Caco-2 (cell line): ENCODE data around the gene KIF26B. TPM values are rescaled to one million over a fixed set of nuclear protein-coding genes. Genes with fewer than 3 reads are reported as not detected.

Experiments
- BruUV-seq: library from RNA; stranded (reverse); fragments of 400-500 nt; replicated peaks from 2 replicates; lab custom pipeline; 2021; lab: Mats Ljungman, UMichigan
- CTCF ChIA-PET: fragments of 300-600 bp; sonication (Branson Sonifier 250); formaldehyde crosslinking; loops from one replicate; lab custom pipeline; 2022; ENCODE audit warnings: antibody characterized with exemption; lab: Charles Lee
- POLR2A ChIA-PET: fragments of 300-600 bp; sonication (Branson Sonifier 250); formaldehyde crosslinking; loops from one replicate; lab custom pipeline; 2022; ENCODE audit warnings: antibody characterized with exemption; lab: Charles Lee
- DNase-seq, 2 experiments: peaks; one replicate each; pipeline versions ENCODE4 v3.0.0 to v3.0.0-alpha.2; 2020 to 2022
- H3K27me3 ChIP-seq: replicated peaks from 2 replicates; pipeline ENCODE4 v1.6.0; 2011; ENCODE audit warnings: low read length; ENCODE audit not compliant: control insufficient read depth, insufficient read depth
- H3K36me3 ChIP-seq: 2 replicates; pipeline ENCODE4 v1.5.1; 2011; ENCODE audit warnings: low read length; ENCODE audit not compliant: control insufficient read depth, insufficient read depth
- H3K4me1 ChIP-seq: fragments of 250-450 bp; sonication (Bioruptor Pico); 2 replicates; pipeline ENCODE4 v1.5.1; 2020; ENCODE audit warnings: mild to moderate bottlenecking
- H3K4me3 ChIP-seq: 2 replicates; pipeline ENCODE4 v1.5.1; 2011; ENCODE audit warnings: low read depth, mild to moderate bottlenecking, control low read depth, low read length
- H3K9me3 ChIP-seq: fragments of 250-450 bp; sonication (Bioruptor Pico); 2 replicates; pipeline ENCODE4 v1.5.1; 2020; ENCODE audit warnings: mild to moderate bottlenecking, moderate library complexity
- H3K27ac Mint-ChIP-seq: one replicate; pipeline ENCODE4 v1.8.0; 2022; ENCODE audit warnings: mixed read lengths; ENCODE audit not compliant: unreplicated experiment
- H3K27me3 Mint-ChIP-seq: one replicate; pipeline ENCODE4 v1.8.0; 2022; ENCODE audit warnings: mixed read lengths; ENCODE audit not compliant: insufficient read depth, unreplicated experiment
- H3K36me3 Mint-ChIP-seq: one replicate; pipeline ENCODE4 v1.8.0; 2022; ENCODE audit warnings: mild to moderate bottlenecking, mixed read lengths; ENCODE audit not compliant: insufficient read depth, unreplicated experiment
- H3K4me1 Mint-ChIP-seq: one replicate; pipeline ENCODE4 v1.8.0; 2022; ENCODE audit warnings: low read depth, mixed read lengths; ENCODE audit not compliant: unreplicated experiment
- H3K4me3 Mint-ChIP-seq: one replicate; pipeline ENCODE4 v1.8.0; 2022; ENCODE audit warnings: mild to moderate bottlenecking, moderate library complexity, mixed read lengths; ENCODE audit not compliant: unreplicated experiment
- H3K9me3 Mint-ChIP-seq: one replicate; pipeline ENCODE4 v1.8.0; 2022; ENCODE audit warnings: mixed read lengths; ENCODE audit not compliant: unreplicated experiment
- intact Hi-C: fragments of 100-400 bp; cut with micrococcal nuclease; formaldehyde crosslinking; loops from one replicate; pipeline ENCODE4 v1.10.0; 2022; ENCODE audit not compliant: unreplicated experiment
- total RNA-seq: library from RNA; stranded (reverse); gene quantifications from 2 replicates; pipeline ENCODE4 v1.2.3, GENCODE V29; 2022
- TF ChIP-seq, protein P1 (sequence below), 2 experiments: fragments of 200-600 bp in 1 of 2; IDR thresholded peaks; 1 replicate in 1 of 2; 2 replicates in 1 of 2; pipeline versions ENCODE4 v1.5.1 to v1.8.0; 2011 to 2022; ENCODE audit warnings: antibody characterized with exemption in 1 of 2, control low read depth in 1 of 2, inconsistent platforms in 1 of 2, low read depth in 1 of 2, low read length in 1 of 2, mild to moderate bottlenecking in 1 of 2, moderate library complexity in 1 of 2; ENCODE audit not compliant: insufficient read depth in 1 of 2, severe bottlenecking in 1 of 2, unreplicated experiment in 1 of 2

KIF26B gene
- total RNA-seq, 1 experiment from 2014 or later, result 4.9 TPM

DNA sequence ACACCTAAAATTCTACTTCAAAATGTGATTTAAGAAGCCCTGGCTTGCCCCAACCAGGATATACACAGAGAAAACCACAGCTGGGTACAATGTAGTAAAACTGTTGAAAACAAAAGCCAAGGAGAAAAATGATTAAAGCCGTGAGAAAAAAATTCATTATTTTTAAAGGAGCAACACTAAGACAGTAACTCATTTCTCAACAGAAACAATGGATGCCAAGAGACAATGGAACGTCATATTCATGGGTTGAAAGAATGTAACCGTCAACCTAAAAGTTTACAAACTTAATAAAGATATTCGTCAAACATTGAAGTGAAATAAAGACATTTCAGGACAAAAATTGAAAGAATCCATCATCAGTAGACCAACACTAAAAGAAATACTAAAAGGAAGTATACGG is 340.9 kb downstream of the KIF26B start:
- ChIA-PET CTCF (no interaction called here), POLR2A (no interaction called here)
- no peak overlapping the region for H3K4me3 Mint-ChIP-seq
- H3K36me3 Mint-ChIP-seq, result no peaks in the 10 kb centered on the region
- Histone ChIP-seq H3K9me3 (peaks cover 10% of the 10 kb centered on the region; the same call in 1 of the 2 replicates), H3K4me1 (no peaks in the 10 kb centered on the region), H3K27me3 (no peaks in the 10 kb centered on the region), H3K4me3 (no peak overlapping the region), H3K36me3 (no peaks in the 10 kb centered on the region)
- H3K27ac Mint-ChIP-seq, result no peak overlapping the region
- DNase-seq, result no peak
- no TSS peak for BruUV-seq
- H3K4me1 Mint-ChIP-seq, result no peaks in the 10 kb centered on the region
- no peaks in the 10 kb centered on the region for H3K27me3 Mint-ChIP-seq
- intact Hi-C loops, result no loop called here
- peaks cover 23% of the 10 kb centered on the region for H3K9me3 Mint-ChIP-seq
- TF ChIP-seq, protein P1, sequence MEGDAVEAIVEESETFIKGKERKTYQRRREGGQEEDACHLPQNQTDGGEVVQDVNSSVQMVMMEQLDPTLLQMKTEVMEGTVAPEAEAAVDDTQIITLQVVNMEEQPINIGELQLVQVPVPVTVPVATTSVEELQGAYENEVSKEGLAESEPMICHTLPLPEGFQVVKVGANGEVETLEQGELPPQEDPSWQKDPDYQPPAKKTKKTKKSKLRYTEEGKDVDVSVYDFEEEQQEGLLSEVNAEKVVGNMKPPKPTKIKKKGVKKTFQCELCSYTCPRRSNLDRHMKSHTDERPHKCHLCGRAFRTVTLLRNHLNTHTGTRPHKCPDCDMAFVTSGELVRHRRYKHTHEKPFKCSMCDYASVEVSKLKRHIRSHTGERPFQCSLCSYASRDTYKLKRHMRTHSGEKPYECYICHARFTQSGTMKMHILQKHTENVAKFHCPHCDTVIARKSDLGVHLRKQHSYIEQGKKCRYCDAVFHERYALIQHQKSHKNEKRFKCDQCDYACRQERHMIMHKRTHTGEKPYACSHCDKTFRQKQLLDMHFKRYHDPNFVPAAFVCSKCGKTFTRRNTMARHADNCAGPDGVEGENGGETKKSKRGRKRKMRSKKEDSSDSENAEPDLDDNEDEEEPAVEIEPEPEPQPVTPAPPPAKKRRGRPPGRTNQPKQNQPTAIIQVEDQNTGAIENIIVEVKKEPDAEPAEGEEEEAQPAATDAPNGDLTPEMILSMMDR (IDR thresholded peaks at IDR 0.05; ENCODE audit: insufficient read depth in 1 of 2, low read depth in 1 of 2, low read length in 1 of 2, severe bottlenecking in 1 of 2, unreplicated experiment in 1 of 2), result no peak

DNA sequence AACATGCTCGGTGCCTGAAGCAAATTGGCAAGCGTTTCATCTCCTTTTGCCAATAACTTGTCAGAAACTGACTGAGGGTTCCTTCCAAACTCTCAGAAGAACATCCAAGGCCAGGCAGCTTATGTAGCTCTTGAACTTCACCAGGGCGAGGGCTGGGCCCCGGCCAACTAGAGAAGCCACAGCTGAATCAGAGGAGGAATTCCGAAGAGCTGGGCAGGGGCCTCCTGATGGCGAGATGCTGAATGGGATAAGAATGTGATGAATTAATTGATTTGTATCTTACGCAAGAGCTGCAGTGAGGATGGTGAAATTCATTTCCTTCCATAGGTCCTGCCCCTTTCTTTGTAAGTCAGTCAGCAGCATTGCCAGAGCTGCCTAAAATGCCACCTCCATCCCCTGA is 345.8 kb downstream of the KIF26B start:
- Histone ChIP-seq H3K9me3 (peaks cover 5% of the 10 kb centered on the region; the same call in 1 of the 2 replicates), H3K4me3 (no peak overlapping the region), H3K4me1 (no peaks in the 10 kb centered on the region), H3K36me3 (no peaks in the 10 kb centered on the region), H3K27me3 (no peaks in the 10 kb centered on the region)
- Mint-ChIP-seq H3K27ac (no peak overlapping the region), H3K27me3 (no peaks in the 10 kb centered on the region), H3K4me3 (no peak overlapping the region), H3K4me1 (no peaks in the 10 kb centered on the region), H3K36me3 (no peaks in the 10 kb centered on the region), H3K9me3 (peaks cover 11% of the 10 kb centered on the region)
- ChIA-PET POLR2A (no interaction called here), CTCF (no interaction called here)
- intact Hi-C loops, result no loop called here
- TF ChIP-seq, protein P1 (IDR thresholded peaks at IDR 0.05; ENCODE audit: insufficient read depth in 1 of 2, low read depth in 1 of 2, low read length in 1 of 2, severe bottlenecking in 1 of 2, unreplicated experiment in 1 of 2), result no peak
- no peak for DNase-seq
- BruUV-seq, result no TSS peak

DNA sequence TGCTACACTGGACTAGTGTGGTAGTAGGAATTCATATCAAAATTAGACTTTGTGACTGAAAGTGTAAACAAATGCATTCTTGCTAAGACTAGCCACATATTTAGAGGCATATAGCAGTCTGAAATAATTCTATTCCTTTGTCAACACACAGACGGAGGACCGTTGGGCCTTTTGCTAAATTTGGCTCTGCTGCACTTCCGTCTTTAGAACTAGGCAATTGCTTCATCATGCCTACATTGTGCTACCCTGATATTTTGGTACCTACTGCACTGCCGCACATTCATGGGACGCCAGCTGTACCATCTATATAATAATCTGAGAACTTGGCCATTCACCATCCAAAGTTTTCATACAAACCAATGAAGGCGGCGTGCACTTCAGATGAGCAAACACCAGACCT is 346.8 kb downstream of the KIF26B start:
- TF ChIP-seq, protein P1 (IDR thresholded peaks at IDR 0.05; ENCODE audit: insufficient read depth in 1 of 2, low read depth in 1 of 2, low read length in 1 of 2, severe bottlenecking in 1 of 2, unreplicated experiment in 1 of 2), result no peak
- DNase-seq, result no peak
- no TSS peak for BruUV-seq
- no peaks in the 10 kb centered on the region for H3K36me3 ChIP-seq
- no peak overlapping the region for H3K4me3 ChIP-seq
- Mint-ChIP-seq H3K27me3 (no peaks in the 10 kb centered on the region), H3K36me3 (no peaks in the 10 kb centered on the region), H3K4me1 (no peaks in the 10 kb centered on the region), H3K4me3 (no peak overlapping the region), H3K9me3 (no peaks in the 10 kb centered on the region), H3K27ac (no peak overlapping the region)
- no peaks in the 10 kb centered on the region for H3K27me3 ChIP-seq
- H3K9me3 ChIP-seq, result no peaks in the 10 kb centered on the region
- intact Hi-C loops, result no loop called here
- ChIA-PET POLR2A (no interaction called here), CTCF (no interaction called here)
- H3K4me1 ChIP-seq, result no peaks in the 10 kb centered on the region
